Muscle of back (tissue), 11 donors: ENCODE data around the gene MNT. TPM values are rescaled to one million over a fixed set of nuclear protein-coding genes. Genes with fewer than 3 reads are reported as not detected.

Experiments
- DNase-seq, 3 donors: peaks; one replicate each; pipeline versions ENCODE4 v3.0.0 to v3.0.0-alpha.2; 2013
- polyA plus RNA-seq, 10 donors: library from polyadenylated mRNA; unstranded; fragments of 120-200 nt; gene quantifications; one replicate each; pipeline ENCODE4 v1.2.1, GENCODE V29; 2013; ENCODE audit not compliant: insufficient read length in 10 of 10

Gene MNT
- polyA plus RNA-seq, 10 donors: 9.9 to 19.8 (median 13.4) TPM

DNA sequence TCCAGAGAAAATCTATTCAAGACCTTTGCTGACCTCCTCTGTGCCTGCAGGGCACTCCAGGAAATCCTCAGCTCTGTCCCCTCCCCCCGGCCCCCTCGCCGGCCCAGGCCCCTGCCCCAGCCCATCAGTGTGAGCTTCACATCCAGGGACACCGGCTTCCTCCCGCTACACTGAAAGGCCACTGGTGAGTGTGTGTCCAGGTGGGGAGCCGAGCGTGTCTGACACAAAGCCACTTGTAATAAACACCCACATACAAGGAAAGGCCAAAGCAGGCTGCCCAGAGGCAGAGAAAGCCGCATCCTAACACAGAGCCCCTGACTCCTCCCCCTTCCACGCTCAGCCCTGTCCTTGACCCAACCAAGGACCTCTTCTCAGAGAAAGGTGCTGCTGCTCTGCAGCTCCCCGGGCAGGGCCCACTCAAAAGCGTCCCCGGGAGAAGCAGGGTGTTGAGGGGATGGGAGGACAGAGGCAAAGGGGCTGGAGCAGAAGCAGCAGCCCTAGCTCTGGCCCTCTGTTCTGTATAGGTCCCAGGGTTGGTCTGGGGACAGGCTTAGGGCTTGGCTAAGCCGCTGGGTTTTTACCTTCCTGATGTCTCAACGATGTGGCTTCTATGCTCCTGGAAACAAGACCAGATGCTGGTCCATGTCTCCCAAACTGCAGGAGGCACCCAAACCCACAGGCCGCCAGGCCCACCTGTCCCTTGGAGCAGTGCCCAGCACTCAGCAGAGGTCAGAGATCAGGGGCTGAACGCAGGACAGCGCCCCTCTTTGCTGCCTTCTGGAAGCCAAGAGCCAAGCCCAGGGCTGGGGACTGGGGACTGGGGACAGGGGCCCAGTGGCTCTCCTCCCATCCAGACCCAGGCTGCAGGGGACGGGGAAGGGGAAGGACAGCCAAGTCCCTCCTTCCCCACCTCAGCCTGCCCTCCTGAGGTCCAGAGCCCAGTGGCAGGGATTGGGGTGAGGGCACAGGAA is 15.3 kb downstream of the MNT start:
- DNase-seq: no peak

DNA sequence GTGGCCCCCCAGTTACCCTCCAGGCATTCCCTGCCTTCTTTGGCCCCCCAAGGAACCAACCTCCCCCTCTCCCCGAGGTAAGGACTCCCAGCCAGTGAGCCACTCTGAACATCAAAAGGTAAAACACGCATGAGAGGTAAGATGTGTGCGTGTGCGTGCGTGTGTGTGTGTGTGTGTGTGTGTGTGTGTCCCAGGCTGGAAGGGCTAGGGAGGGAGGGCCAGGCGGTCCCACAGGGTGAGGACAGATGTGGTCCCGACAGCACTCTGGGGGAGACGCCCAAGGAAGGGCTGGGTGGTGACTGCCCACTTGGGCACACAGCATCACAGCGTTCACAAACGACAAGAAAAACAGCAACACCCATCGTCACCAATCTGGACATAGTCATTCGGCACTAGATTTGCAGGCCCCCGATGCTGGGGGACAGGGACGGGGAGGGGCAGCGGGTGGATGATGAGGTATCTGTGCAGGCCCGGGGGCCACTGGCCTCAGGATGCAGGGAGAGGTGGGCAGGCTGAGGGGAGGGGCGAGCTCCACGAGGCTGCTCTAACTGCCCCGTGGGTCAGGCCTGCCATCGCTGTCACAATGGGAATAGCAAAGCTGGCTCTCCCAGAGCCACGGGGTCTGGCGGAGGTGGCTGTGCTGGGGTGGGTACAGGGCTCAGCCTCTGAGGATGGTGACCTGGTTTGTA is 16.3 kb downstream of the MNT start:
- DNase-seq: no peak

DNA sequence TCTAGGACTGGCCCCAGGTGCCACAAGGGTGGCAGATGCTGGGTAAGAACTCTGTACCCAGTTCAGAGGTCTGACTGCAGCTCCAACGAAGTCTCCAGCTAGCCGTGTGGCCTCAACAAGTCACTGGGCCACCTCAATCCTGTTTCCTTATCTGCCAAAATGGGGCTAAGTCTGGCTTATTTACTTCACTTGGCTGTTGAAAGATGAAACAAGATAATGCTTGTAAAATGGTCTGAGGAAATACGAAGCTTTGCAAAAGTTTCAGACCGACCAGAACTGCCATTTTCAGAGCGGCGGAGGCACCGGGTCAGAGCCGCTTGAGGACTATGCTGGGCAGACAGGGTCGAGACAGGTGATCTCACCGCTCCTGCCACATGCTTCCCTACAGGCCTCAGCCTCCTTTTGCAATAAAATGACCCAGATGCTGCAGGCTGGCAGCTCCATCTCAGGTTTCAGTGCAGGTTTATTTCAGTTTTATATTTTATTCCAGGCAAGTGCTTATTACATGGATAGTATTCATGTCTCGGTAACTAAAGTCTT is 17.2 kb downstream of the MNT start:
- no peak for DNase-seq

DNA sequence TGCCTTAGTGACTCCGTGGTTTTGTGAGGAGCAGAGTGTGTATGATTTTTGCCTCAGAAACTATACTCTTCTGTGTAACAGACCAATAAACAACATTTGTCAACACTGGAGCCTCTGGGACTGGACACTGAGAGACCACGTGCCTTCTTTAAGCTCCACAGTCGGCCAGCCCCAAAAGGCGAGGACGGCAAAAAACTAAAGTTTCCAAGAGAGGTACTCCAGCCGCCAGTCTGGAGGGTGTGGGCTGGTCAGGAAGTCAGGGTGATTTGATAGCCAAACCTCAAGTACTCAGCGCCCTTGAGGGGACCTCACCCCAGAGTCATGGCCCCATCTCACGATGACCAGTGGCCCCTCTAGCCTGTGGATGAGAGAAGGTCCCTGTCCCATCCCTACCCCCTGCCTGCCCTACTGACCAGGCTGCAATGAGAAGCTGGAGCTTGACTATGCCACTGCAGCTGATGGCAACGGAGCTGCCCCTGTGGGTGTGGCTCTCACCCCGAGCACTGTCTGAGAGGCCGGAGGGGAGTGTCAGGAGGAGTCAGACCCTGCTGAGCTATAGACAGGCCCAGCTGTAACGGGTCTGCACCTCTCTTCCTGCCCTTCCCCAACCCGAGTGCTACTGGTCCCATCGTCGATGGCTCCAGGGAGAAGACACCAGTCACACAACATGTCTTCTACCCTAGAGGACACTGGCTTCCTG is 19.8 kb downstream of the MNT start:
- DNase-seq: no peak

GRCh38 chr17:2380226-2380922 is 20.5 kb downstream of the MNT start:
- DNase-seq: no peak

- DNase-seq: no peak
Measured at GRCh38 chr17:2379489-2380225, 21.2 kb downstream of the MNT start.

DNA sequence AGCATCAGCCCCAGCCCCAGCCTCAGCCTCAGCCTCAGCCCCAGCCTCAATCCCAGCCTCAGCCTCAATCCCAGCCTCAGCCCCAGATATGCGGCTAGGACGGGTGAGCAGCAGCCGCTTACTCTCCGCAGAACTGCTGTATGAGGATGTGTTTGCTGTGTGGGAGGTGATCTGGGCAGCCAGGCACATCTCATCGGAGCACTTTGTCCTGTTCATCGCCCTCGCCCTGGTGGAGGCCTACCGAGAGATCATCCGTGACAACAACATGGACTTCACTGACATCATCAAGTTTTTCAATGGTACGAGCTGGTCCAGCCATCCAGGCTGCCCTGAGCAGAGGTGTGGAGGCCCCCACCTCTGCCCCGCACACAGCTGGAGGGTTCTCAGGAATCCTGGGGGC is 22.0 kb downstream of the MNT start:
- DNase-seq: no peak

DNA sequence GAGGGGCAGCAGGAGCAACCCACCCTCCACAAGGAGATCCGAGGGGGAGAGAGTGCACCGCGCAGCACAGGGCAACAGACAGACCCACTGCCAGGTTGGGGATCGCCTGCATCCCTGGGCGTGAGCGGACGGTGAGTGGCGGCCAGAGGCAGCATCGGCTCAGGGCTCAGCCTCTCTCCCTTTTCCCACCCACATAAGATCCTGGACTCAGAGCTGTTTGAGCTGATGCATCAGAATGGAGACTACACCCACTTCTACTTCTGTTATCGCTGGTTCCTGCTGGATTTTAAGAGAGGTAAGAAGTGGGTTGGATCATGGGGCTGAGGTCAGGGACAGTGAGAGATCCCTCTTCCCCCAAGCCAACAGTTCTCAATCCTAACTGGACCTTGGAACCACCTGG is 23.2 kb downstream of the MNT start:
- no peak for DNase-seq

- DNase-seq: no peak
Measured at GRCh38 chr17:2376107-2376506, 24.8 kb downstream of the MNT start.

DNA sequence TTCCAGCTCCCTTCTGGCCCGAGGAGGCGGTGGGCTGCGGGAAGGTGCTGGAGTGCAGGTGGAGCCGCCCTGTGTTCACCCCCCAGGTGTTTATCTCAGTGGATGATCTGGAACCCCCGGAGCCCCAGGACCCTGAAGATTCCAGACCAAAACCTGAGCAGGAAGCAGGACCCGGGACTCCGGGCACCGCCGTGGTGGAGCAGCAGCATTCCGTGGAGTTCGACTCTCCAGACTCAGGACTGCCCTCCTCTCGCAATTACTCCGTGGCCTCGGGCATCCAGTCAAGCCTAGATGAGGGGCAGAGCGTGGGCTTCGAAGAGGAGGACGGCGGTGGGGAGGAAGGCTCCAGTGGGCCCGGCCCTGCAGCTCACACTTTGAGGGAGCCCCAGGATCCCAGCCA is 25.5 kb downstream of the MNT start:
- no peak for DNase-seq

DNA sequence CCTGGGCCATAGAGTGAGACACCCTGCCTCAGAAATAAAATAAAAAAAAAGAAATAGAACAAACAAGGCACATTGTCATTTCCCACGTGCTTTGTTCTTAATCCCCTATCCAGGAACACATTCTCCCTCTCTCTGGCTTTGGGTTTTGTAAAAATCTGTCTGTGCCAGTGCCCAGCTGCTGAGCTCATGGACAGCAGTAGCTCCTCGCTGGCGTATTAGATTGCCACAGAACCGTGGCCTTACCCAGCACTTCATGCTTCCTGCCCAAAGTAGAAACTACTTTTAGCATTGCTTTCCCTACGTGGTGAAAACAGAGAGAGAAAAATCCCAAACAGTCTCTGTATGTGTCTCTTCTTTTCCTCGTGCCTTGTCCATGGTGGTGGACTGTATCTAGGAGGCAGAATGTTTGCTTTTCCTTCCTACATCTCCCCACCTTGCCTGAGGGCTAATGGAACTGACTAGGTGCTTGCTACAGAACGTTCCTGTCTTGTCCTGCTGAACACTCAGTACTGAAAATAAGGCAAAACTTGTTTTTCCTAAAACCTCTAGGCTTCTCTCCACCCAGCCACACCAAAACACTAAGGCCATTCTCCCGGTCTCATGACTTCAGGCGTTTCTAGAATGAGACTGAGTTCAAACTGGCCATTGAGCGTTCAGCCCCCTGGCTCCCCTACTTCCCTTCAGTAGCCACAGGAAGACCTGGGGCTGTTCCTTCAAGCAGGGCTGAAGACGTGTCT is 26.1 kb downstream of the MNT start:
- DNase-seq: no peak

GRCh38 chr17:2373179-2373578 is 27.7 kb downstream of the MNT start:
- no peak for DNase-seq

DNA sequence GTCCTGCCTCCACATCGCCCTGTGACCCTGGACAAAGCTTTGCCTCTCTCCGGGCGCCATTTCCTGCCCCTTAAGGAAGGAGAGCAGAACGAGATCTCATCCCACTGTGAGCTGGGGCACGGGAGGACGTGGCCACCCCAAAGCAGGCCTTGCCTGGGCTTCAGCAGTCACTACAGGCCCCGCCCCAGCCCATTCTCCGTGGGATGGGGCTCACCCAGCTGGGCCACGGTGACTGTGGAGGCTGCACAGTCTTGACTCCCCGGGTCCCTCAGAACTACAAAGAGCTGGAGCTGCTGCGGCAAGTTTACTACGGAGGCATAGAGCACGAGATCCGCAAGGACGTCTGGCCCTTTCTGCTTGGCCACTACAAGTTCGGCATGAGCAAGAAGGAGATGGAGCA is 28.2 kb downstream of the MNT start:
- DNase-seq: no peak

GRCh38 chr17:2372180-2372579 is 28.7 kb downstream of the MNT start:
- DNase-seq: no peak

DNA sequence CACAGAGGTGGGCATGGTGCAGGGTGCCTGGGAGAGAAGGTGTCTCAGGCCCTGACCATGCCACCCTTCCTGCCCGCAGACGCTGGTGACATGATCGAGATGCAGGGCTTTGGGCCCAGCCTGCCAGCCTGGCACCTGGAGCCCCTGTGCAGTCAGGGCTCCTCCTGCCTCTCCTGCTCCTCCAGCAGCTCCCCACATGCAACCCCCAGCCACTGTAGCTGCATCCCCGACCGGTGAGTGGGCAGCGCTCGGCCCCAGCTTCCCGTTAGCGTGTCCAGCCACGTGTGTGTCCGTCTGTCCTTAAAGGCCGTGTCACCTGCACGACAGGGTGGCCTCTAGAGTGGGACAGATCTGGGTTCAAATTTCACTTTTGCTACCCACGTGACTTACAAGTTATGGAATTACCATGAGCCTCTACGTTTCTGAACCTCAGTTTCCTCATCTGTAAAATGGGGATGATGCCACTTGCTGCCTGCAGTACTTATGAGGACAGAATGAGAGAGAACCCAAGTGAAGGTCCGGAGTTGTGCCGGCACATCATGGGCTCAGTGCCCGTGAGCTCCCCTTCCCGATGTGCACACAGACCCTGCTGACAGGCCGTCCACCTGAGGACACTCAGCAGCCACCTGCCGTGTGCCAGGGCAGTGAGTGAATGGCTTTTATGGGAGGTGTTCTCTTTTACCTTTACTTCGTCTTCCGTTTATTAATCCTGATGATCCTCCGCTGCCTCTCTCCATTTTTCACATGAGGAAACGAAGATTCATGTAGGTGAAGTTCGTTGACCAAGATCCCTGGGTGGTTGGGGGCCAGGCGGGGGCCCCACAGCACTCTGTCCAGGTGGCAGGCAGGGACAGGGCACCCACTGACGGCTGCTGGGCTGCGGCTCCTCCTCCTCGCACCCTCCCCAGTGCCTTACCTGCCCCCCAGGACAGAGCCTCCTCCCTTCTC is 29.4 kb downstream of the MNT start:
- DNase-seq: no peak

GRCh38 chr17:2370211-2370589 is 30.7 kb downstream of the MNT start:
- DNase-seq: no peak

- DNase-seq: no peak
Measured at GRCh38 chr17:2369551-2370210, 31.2 kb downstream of the MNT start.

DNA sequence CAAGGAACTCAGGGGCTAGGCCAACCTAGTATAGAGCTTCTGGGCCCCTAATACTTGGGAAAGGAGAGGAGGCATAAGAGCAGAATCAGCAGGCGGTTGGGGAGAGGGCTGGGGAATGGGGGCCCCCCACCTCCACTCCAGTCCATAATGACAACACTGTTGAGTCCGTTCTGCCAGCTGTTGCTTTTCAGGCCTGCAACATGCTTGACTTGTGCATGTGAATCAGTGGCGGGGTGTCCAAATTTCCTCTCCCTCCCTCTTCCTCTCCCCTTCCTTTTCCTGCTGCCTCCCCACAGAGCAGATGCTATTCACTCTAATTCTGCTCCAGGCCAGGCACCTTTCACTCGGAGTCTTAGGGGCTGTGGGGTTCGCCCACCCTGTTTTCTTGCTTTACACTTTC is 31.8 kb downstream of the MNT start:
- no peak for DNase-seq
